GM15510 (cell line): Measurements from ENCODE around the gene PKIG.

Source experiments
- POLR2A ChIP-seq: IDR thresholded peaks from 3 replicates; pipeline ENCODE4 v1.6.1; 2011; ENCODE audit warnings: borderline replicate concordance; ENCODE audit not compliant: insufficient read length; ENCODE audit errors: extremely low read depth

The PKIG gene

GRCh38 chr20:44560229-44560628 is 22.1 kb upstream of the PKIG start:
- no peak for TF ChIP-seq POLR2A

DNA sequence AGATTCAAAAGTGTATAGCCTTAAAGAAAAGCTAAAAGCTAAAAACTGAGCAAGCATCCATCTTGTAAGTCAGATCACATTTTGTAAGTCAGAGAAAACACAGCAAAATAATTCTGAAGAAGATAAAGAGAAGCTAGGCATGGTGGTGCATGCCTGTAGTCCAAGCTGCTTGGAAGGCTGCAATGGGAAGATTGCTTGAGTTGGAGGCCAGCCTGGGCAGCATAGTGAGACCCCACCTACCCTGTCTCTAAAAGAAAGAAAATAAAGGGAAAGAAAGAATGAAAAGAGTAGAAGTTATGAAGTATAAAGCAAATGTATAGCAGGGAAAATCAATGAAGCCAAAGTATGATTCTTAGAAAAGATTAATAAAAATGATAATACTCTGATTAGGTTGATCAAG is 20.5 kb upstream of the PKIG start:
- TF ChIP-seq POLR2A = no peak

DNA sequence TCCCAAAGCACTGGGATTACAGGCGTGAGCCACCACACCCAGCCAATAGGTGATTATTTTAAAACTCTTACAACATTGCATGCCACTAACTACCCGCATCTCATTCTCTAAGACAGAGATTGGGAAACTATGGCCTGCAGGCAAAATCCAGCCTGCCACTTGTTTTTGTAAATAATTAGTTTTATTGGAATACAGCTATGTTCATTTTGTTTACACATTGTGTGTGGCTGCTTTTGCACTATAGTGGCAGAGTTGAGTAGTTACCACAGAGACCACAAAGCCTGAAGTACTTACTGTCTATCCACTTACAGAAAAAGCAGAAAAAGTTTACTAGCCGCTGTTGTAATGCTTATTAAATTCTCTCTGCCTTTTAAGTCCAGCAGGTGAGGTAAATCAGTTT is 16.4 kb upstream of the PKIG start:
- TF ChIP-seq POLR2A = no peak

- TF ChIP-seq POLR2A = no peak
Measured at GRCh38 chr20:44566811-44567210, 15.6 kb upstream of the PKIG start.

GRCh38 chr20:44570367-44570766 is 12.0 kb upstream of the PKIG start:
- no peak for TF ChIP-seq POLR2A

DNA sequence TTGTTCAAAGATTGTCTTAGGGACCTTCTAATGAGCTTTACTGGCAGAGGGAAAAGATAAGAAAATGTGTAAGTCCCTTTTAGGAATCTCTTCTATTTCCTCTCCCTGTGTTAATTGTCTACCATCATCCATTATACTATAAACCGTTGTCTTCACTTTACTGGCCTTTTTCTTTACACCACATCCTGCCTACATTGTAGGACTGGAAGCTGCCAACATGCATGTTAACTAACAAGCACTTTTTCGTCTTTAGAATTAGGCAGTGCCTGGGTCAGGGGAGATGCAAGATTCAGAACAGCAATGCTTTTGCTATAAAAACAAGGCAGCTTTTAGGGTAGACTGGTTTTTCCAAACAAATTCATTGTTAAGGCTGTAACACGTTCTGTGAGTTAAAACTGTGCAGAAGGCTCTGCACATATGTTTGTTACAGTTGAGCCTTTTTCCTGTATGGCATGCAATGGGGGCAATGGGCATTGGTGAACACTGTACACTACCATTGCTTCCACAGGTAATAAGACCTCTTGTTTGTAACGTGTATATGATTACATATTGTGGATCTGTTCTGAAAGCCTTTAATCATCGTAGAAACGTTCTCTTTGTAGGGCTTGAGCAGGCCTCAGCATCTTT is 10.9 kb upstream of the PKIG start:
- no peak for TF ChIP-seq POLR2A

DNA sequence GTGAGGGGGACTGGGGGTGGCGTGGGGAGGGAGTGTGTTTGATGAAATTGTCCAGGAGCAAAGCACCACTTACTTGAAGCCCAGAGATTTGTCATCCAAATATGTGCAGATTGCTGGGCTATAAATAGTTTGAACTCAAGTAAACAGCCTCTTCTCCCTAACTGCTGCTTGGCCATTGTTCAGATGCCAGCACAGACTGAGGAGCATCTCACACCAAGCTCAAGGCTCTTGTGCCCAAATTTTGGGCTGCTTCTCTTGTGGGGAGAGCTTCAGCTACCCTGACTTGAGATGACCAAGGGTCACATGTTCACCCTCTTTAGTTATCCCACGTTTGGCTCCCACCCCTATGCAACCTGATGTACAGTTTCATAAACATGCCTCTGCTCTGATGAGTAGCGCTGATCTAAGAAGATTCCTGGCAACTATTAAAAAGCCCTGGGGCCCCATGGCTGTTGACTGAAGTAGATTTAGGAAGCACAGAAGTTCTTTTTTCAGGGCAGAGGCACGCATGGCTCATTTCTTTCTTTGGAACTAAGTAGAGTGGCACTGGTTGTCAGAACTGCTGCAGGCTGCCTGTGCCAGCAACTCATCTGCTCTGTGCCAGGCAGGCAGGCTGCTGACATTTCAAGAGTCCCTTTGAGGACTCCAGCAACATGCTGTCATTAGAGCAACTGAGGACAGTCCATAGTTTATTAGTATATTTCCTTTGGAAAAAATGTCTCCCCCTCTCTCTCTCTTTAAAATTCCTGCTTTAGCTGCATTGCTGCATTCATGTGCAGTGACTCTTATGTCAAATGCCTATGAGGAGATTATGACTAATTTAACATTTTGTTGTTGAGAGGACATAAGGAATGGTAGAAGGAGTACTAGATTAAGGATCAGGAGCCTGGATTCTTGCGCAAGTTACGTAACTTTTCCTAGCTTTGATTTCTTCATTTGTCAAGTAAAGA is 9.6 kb upstream of the PKIG start:
- TF ChIP-seq POLR2A = no peak

GRCh38 chr20:44573501-44573869 is 8.9 kb upstream of the PKIG start:
- no peak for TF ChIP-seq POLR2A

- TF ChIP-seq POLR2A = no peak
Measured at GRCh38 chr20:44574372-44574771, 8.0 kb upstream of the PKIG start.

DNA sequence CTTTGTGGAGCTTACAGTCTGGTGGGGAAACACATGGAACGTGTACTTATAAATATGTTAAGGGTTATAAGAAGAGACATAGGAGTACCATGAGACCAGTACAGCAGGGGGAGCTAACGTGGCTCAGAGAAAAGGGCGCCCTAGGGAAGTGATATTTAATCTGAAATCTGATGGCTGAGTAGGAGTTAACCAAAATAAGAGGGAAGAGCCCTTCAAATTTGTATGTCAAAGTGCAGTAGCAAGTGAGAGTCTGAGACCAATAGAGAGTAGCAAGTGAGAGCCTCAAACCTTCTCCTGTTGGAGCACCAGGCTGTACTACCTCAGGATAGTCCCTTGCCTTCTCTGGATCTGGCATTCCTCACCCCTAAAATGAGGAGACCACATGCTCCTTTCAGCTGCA is 6.1 kb upstream of the PKIG start:
- TF ChIP-seq POLR2A = no peak

DNA sequence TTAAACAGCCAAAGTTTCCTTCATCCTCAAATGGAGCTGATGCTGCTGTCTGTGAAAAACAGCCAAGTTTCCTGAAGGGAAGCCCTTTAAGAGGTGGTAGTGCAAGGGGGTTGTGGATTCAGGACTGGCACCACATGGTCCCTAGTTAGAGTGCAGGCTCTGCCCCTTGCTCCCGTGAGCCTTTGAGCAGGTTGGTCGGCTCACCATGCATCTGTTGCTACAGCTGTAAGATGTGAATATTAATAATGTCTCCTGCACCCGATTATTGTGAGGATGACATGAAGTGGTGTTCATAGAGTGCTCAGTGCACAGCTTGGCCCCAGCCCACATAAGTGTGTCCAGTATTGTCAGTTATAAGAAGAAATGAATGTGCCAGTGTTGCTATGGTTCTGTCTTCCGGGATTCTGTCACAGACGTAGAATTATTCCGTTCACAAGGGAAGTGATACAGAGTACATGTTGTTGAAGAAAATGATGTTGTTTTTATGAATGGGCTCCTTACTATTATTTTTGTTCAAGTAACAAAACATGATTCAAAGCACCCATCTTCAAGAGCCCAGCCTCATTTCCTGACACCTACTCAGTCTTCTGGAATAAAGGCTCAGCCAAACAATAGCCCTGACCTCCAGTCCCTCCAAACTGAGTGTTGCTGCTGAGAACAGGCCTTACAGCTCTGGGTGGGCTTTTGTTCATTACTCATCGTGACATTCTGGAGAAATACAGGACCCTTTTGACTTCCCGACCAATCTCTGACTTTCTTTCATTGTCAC is 2.9 kb upstream of the PKIG start:
- no peak for TF ChIP-seq POLR2A

- TF ChIP-seq POLR2A = no peak
Measured at GRCh38 chr20:44580581-44581268, 1.7 kb upstream of the PKIG start.

- TF ChIP-seq POLR2A = no peak
Measured at GRCh38 chr20:44581515-44581914, 864 bp upstream of the PKIG start.

- TF ChIP-seq POLR2A = no peak
Measured at GRCh38 chr20:44583157-44583556, 778 bp downstream of the PKIG start.

- no peak for TF ChIP-seq POLR2A
Measured at GRCh38 chr20:44584162-44584561, 1.8 kb downstream of the PKIG start.
